ENCODE data around the gene HTT-AS. TPM values are rescaled to one million over a fixed set of nuclear protein-coding genes. Genes with fewer than 3 reads are reported as not detected.

Gene HTT-AS
- total RNA-seq, result not detected

DNA sequence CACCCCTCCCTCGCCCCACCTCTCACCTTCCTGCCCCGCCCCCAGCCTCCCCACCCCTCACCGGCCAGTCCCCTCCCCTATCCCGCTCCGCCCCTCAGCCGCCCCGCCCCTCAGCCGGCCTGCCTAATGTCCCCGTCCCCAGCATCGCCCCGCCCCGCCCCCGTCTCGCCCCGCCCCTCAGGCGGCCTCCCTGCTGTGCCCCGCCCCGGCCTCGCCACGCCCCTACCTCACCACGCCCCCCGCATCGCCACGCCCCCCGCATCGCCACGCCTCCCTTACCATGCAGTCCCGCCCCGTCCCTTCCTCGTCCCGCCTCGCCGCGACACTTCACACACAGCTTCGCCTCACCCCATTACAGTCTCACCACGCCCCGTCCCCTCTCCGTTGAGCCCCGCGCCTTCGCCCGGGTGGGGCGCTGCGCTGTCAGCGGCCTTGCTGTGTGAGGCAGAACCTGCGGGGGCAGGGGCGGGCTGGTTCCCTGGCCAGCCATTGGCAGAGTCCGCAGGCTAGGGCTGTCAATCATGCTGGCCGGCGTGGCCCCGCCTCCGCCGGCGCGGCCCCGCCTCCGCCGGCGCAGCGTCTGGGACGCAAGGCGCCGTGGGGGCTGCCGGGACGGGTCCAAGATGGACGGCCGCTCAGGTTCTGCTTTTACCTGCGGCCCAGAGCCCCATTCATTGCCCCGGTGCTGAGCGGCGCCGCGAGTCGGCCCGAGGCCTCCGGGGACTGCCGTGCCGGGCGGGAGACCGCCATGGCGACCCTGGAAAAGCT lies at the start of gene HTT-AS, which contains the start of gene HTT:
Gene HTT-AS (minus strand): TSS at position 461 of the 768 bp plus-strand sequence.
Gene HTT (plus strand): TSS at position 604 of the 768 bp plus-strand sequence. CDS start 145 bp downstream, at position 749.
- intact Hi-C loops (cut with DNase I; ENCODE audit: low total_unique reads), result no loop called here
- no peak for TF ChIP-seq POLR2A (IDR thresholded peaks at IDR 0.05)
- TF ChIP-seq, protein P1, sequence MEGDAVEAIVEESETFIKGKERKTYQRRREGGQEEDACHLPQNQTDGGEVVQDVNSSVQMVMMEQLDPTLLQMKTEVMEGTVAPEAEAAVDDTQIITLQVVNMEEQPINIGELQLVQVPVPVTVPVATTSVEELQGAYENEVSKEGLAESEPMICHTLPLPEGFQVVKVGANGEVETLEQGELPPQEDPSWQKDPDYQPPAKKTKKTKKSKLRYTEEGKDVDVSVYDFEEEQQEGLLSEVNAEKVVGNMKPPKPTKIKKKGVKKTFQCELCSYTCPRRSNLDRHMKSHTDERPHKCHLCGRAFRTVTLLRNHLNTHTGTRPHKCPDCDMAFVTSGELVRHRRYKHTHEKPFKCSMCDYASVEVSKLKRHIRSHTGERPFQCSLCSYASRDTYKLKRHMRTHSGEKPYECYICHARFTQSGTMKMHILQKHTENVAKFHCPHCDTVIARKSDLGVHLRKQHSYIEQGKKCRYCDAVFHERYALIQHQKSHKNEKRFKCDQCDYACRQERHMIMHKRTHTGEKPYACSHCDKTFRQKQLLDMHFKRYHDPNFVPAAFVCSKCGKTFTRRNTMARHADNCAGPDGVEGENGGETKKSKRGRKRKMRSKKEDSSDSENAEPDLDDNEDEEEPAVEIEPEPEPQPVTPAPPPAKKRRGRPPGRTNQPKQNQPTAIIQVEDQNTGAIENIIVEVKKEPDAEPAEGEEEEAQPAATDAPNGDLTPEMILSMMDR (IDR thresholded peaks at IDR 0.05), result no peak
- DNase-seq (ENCODE audit: low spot score in 2 of 2), result peak; percentile 94 to 99
- H3K4me3 ChIP-seq (ENCODE audit: low read depth, poor library complexity, severe bottlenecking), result peak within 1 kb of the TSS; percentile 82
- 0 to 1% methylated on average over 25 to 39 of the region's 81 CpGs for WGBS, 2 donors

DNA sequence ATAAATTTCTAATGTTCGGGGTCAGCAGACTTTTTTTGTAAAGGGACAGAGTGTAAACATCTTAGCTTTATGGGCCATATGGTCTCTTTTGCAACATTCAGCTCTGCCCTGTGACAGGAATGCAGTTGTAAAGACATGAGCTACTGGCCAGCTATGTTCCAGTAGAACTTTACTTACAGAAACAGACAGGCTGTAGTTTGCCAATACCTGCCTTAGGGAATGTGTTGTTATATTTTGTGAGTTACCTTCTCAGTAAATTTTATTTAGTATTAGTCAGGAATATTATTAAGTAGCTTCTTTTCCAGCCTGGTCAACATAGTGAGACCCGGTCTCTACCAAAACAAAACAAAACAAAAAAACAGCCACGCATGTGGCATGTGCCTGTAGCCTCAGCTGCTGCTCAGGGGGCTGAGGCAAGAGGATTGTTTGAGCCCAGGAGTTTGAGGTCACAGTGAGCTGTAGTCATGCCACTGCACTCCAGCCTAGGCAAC lies 48.9 kb upstream of the HTT-AS start:
- no peak overlapping the region for H3K4me3 ChIP-seq (ENCODE audit: low read depth, poor library complexity, severe bottlenecking)
- no peak for TF ChIP-seq POLR2A (IDR thresholded peaks at IDR 0.05)
- TF ChIP-seq, protein P1 (IDR thresholded peaks at IDR 0.05), result no peak
- DNase-seq (ENCODE audit: low spot score in 2 of 2), result no peak
- 61 to 65% methylated on average over 3 of the region's 3 CpGs for WGBS, 2 donors
- intact Hi-C loops (cut with DNase I; ENCODE audit: low total_unique reads), result no loop called here

DNA sequence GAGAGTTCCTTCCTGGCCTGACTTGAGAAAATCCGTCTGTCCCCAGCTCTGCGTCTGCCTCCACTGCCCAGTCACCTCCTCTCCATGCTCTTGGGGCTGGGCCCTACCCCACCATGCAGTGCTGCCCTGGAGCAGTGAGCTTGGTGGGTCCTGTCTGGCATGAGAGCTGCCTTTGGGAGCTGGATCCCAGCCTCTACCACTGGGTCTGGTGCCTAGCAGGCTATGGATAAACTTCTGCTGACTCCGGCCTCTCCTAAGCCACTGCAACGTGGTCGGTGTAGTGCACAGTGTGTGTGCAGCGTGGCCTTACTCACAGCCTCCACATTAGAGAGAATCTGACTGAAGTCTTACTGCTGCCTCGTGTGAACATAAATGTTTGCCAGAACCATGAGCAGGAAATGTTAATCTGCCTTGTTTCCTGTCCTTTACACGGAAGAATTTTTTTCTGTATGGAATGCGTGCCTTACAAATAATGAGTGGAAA lies 47.8 kb upstream of the HTT-AS start:
- no peak overlapping the region for H3K4me3 ChIP-seq (ENCODE audit: low read depth, poor library complexity, severe bottlenecking)
- TF ChIP-seq POLR2A (IDR thresholded peaks at IDR 0.05), result no peak
- TF ChIP-seq, protein P1 (IDR thresholded peaks at IDR 0.05), result no peak
- DNase-seq (ENCODE audit: low spot score in 2 of 2), result no peak
- intact Hi-C loops (cut with DNase I; ENCODE audit: low total_unique reads), result no loop called here
- 61 to 63% methylated on average over 9 of the region's 9 CpGs for WGBS, 2 donors

DNA sequence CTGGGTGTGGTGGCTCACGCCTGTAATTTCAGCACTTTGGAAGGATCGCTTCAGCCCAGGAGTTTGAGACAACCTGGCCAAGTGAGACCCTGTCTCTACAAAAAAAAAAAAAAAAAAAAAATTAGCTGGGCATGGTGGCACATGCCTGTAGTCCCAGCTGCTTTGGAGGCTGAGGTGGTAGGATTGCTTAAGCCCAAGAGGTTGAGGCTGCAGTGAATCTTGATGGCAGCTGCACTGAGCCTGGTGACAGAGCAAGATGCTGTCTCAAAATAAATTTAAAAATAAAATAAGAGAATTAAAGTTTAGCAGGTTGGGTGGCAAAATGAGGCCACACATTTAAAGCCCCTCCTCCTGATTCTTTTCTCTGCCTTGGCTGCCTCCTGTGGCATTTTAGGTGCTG lies 47.3 kb upstream of the HTT-AS start:
- no peak for TF ChIP-seq POLR2A (IDR thresholded peaks at IDR 0.05)
- TF ChIP-seq, protein P1 (IDR thresholded peaks at IDR 0.05), result no peak
- DNase-seq (ENCODE audit: low spot score in 2 of 2), result no peak
- WGBS, 2 donors, result 94 to 95% methylated on average over 2 of the region's 2 CpGs
- no peak overlapping the region for H3K4me3 ChIP-seq (ENCODE audit: low read depth, poor library complexity, severe bottlenecking)
- intact Hi-C loops (cut with DNase I; ENCODE audit: low total_unique reads), result no loop called here

DNA sequence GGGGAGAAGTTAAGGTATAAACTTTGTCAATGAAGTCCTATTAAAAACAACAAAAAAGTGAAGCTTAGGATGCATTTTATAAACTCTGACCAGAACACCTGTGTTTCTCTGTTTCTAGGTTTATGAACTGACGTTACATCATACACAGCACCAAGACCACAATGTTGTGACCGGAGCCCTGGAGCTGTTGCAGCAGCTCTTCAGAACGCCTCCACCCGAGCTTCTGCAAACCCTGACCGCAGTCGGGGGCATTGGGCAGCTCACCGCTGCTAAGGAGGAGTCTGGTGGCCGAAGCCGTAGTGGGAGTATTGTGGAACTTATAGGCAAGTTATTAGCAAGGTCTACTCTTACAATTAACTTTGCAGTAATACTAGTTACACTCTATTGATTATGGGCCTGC lies 46.8 kb upstream of the HTT-AS start:
- intact Hi-C loops (cut with DNase I; ENCODE audit: low total_unique reads), result no loop called here
- 95 to 98% methylated on average over 9 of the region's 9 CpGs for WGBS, 2 donors
- TF ChIP-seq POLR2A (IDR thresholded peaks at IDR 0.05), result no peak
- TF ChIP-seq, protein P1 (IDR thresholded peaks at IDR 0.05), result no peak
- no peak overlapping the region for H3K4me3 ChIP-seq (ENCODE audit: low read depth, poor library complexity, severe bottlenecking)
- DNase-seq (ENCODE audit: low spot score in 2 of 2), result no peak
